GM19238 (cell line): ENCODE results near the gene ADAMTSL1.

ENCODE experiments used
- DNase-seq: peaks from one replicate; pipeline ENCODE4 v3.0.0; 2011; ENCODE audit warnings: low spot score; ENCODE audit not compliant: insufficient read length

ADAMTSL1 gene

DNA sequence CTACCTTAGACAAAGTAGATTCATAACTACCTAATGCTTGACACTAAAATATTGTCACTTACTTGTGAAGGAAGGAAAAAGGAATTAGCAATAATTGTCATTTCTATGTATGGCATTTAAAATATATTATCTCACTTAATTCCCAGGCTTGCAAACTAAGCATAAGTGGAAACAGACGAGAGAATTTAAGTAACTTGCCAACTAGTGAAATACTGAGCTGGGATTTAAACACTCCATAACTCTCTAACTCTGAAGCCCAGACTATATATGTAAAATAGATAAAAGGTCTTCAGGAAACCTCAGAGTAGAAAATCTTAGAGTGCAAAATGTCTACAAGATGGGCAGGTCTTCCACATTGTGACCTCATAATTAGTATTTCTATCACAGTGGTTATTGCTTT lies 301.3 kb downstream of the ADAMTSL1 start:
- no peak for DNase-seq

- no peak for DNase-seq
These were observed 302.0 kb downstream of the ADAMTSL1 start for GRCh38 chr9:18775930-18776329.

DNA sequence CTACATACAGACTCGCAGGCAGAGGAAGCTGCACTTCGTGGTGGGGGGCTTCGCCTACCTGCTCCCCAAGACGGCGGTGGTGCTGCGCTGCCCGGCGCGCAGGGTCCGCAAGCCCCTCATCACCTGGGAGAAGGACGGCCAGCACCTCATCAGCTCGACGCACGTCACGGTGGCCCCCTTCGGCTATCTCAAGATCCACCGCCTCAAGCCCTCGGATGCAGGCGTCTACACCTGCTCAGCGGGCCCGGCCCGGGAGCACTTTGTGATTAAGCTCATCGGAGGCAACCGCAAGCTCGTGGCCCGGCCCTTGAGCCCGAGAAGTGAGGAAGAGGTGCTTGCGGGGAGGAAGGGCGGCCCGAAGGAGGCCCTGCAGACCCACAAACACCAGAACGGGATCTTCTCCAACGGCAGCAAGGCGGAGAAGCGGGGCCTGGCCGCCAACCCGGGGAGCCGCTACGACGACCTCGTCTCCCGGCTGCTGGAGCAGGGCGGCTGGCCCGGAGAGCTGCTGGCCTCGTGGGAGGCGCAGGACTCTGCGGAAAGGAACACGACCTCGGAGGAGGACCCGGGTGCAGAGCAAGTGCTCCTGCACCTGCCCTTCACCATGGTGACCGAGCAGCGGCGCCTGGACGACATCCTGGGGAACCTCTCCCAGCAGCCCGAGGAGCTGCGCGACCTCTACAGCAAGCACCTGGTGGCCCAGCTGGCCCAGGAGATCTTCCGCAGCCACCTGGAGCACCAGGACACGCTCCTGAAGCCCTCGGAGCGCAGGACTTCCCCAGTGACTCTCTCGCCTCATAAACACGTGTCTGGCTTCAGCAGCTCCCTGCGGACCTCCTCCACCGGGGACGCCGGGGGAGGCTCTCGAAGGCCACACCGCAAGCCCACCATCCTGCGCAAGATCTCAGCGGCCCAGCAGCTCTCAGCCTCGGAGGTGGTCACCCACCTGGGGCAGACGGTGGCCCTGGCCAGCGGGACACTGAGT lies 303.2 kb downstream of the ADAMTSL1 start:
- DNase-seq = no peak

- no peak for DNase-seq
These were observed 304.2 kb downstream of the ADAMTSL1 start for GRCh38 chr9:18778147-18778546.

- DNase-seq = no peak
These were observed 304.9 kb downstream of the ADAMTSL1 start for GRCh38 chr9:18778846-18779245.

DNA sequence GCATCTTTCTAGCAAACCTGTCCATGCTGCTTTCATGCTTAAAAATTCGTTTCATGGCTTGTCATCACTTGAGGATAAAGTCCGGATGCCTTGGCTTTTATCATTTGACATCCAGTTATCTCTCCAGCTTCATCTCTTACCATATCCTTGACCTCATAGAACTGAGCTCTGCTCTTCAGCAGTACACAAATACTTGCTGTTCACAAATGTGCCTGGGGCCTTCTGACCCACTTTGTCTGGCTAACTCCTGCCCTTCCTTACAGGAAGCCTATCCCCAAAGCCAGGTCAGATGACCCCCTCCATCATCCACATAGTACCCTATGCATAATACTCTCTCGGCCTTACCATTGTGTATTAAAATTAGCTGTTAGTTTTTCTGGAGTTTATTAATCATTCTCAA lies 310.0 kb downstream of the ADAMTSL1 start:
- no peak for DNase-seq

GRCh38 chr9:18785604-18786003 lies 311.7 kb downstream of the ADAMTSL1 start:
- no peak for DNase-seq

- DNase-seq = no peak
These were observed 312.2 kb downstream of the ADAMTSL1 start for GRCh38 chr9:18786196-18786595.

DNA sequence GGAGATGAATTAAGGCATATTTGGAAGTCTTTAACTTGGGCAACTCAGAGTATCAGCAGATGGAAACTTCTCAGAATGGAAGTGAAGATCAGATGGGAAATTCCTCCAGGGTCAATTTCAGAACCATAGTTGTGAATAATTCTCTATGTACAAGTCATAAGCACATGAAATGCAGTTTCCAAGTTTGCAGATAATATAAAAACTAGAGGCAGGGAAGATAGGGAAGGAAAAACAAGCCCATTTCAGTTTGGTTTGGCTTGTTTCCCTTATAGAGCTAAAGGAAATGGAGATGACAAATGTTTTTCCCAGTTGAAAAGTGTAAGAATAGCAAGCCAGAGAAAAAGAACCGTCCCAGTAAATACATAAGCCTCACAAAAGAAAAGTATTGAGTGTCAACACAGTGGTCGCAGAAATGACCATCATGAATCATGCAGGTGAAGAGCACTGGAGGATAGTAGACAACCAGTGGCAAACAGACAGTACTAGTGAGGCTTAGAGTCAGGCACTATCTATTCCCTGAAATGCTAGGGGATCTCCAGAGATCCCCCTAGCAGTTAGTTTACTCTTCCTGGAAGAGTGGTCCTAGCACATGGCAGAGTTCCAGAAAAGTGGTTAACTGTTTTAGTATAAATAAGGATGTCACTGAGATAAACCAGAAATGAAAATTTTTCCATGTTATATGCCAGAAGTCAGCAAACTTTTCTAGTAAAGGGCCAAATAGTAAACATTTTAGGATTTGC lies 313.1 kb downstream of the ADAMTSL1 start:
- DNase-seq = no peak

DNA sequence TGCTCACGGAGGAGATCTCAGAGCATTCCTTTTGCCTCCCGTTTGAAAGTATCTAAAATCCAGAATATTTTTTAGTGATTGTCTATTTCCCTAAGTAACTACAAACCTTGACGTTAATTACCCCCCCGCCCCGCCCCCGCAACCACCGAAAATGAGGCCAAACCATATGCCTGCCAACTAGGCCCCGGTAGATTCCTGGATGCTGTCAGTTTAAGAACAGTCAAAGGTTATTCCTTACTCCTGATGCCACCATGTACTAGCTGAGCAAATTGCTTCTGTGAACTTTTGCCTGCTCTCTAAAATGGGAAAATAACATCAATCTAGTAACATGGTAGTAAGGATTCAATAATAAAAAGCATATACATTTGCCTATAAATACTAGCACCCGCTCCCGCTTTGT lies 314.3 kb downstream of the ADAMTSL1 start:
- no peak for DNase-seq

- no peak for DNase-seq
These were observed 317.1 kb downstream of the ADAMTSL1 start for GRCh38 chr9:18791074-18791473.

GRCh38 chr9:18793122-18793521 lies 319.2 kb downstream of the ADAMTSL1 start:
- DNase-seq = no peak

- no peak for DNase-seq
These were observed 322.2 kb downstream of the ADAMTSL1 start for GRCh38 chr9:18795947-18796671.

- no peak for DNase-seq
These were observed 322.8 kb downstream of the ADAMTSL1 start for GRCh38 chr9:18796696-18797270.

GRCh38 chr9:18798106-18798505 lies 324.2 kb downstream of the ADAMTSL1 start:
- no peak for DNase-seq

- no peak for DNase-seq
These were observed 324.7 kb downstream of the ADAMTSL1 start for GRCh38 chr9:18798508-18799290.

GRCh38 chr9:18799428-18799827 lies 325.5 kb downstream of the ADAMTSL1 start:
- DNase-seq = no peak

- no peak for DNase-seq
These were observed 326.6 kb downstream of the ADAMTSL1 start for GRCh38 chr9:18800579-18800978.

DNA sequence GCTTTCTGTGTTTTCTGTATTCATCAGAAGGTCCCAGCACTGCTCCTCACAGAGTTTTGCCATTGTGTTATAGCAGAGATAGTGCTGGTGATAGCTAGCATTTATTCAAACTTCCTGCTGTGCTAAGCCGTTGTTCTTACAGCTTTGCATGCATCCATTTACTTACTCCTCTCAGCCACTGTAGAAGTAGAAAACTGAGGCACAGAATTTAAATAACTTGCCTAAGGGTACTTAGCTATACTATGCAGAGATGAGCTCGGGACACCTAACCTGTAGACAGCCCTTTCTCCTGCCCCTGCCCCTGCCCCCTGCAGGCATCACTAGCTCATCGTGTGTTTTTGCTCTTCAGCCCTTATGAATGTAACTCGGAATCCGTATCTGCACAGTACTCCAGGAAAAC lies 331.4 kb downstream of the ADAMTSL1 start:
- DNase-seq = no peak

DNA sequence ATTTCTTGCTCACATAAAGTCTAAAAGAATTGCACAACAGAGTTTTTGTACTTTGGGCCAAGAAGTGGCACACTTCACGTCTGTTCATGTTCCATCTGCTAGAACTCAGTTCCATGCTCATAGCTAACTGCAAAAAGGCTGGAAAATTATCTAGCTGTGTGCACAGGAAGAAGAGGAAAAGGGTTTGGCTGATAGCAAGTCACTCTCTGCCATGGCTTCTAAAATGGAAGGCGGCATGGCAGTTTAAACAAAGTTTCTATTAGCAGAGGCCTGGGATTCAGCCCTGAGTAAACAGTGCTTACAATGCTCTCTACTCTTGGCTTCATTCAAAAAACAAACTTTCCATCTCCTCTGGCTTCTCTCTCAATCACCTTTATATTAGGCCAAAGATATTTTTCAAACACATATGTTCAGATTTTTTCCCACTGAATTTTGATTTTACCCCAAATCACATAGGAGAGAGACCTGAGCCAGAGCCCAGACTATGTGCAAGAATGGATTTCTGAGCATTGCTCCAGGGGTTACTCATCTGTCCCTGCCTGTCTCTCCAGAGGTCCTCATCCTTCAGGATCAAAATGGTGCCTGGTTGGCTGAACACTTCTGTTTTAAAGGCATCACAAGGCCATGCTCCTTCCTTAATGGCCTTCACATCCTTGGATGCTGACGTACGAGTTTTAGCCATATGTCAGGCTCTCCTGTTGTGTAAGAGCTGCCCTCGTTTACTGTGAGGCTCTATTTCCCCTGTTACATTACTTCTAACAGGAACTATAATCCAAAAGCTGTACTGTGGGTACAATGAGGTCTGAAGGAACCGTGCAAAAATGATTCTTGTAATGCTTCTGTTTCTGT lies 332.5 kb downstream of the ADAMTSL1 start:
- DNase-seq = no peak
